Left renal cortex interstitium (tissue), 4 donors: ENCODE results near the gene TMEM120B. TPM values are rescaled to one million over a fixed set of nuclear protein-coding genes. Genes with fewer than 3 reads are reported as not detected.
"Not testable (repeated sequence)": the region's sequence is repeated elsewhere in the genome, so short reads cannot be mapped to it uniquely, and the experiment has no call there.

Experiments
- DNase-seq, 4 donors: peaks; one replicate each; pipeline ENCODE4 v3.0.0-alpha.2; 2013; ENCODE audit warnings: low read depth in 4 of 4, low spot score in 2 of 4, missing footprints in 1 of 4
- polyA plus RNA-seq, 4 donors: library from polyadenylated mRNA; unstranded; fragments of 120-200 nt; gene quantifications; one replicate each; pipeline ENCODE4 v1.2.1, GENCODE V29; 2013; ENCODE audit not compliant: insufficient read length in 4 of 4

TMEM120B gene
- polyA plus RNA-seq: 10 to 100 TPM in 3 of 4 donors, 1 to 10 TPM in 1; 7.2 to 16.7 (median 12.7) TPM

- peak in 2 of 4 donors; percentile 43 to 51 for DNase-seq
Observed at GRCh38 chr12:121712461-121713256, at the start of gene TMEM120B. Gene TMEM120B, plus strand, starts transcription at chr12:121712752. Its CDS starts 144 bp downstream, at chr12:121712896.

- DNase-seq: no peak
Observed at GRCh38 chr12:121663610-121663929, 49.0 kb upstream of the TMEM120B start.

GRCh38 chr12:121666829-121667228 is 45.7 kb upstream of the TMEM120B start:
- DNase-seq: not testable (repeated sequence)

- no peak for DNase-seq
Observed at GRCh38 chr12:121668750-121669520, 43.6 kb upstream of the TMEM120B start.

- no peak for DNase-seq
Observed at GRCh38 chr12:121669521-121669900, 43.0 kb upstream of the TMEM120B start, which contains the start of gene MORN3. Gene MORN3, minus strand, starts transcription at chr12:121669654. Its CDS starts 171 bp downstream, at chr12:121669483.

- DNase-seq: no peak
Observed at GRCh38 chr12:121673013-121673511, 39.5 kb upstream of the TMEM120B start.

GRCh38 chr12:121676190-121676589 is 36.4 kb upstream of the TMEM120B start:
- DNase-seq: no peak

GRCh38 chr12:121678305-121678704 is 34.2 kb upstream of the TMEM120B start:
- DNase-seq: no peak

GRCh38 chr12:121678716-121679300 is 33.7 kb upstream of the TMEM120B start:
- DNase-seq: no peak

- not testable (repeated sequence) for DNase-seq
Observed at GRCh38 chr12:121679661-121680197, 32.8 kb upstream of the TMEM120B start.

GRCh38 chr12:121688966-121689365 is 23.6 kb upstream of the TMEM120B start:
- DNase-seq: no peak

- no peak for DNase-seq
Observed at GRCh38 chr12:121689430-121689829, 23.1 kb upstream of the TMEM120B start.

- not testable (repeated sequence) for DNase-seq
Observed at GRCh38 chr12:121692744-121693143, 19.8 kb upstream of the TMEM120B start.

GRCh38 chr12:121693155-121693687 is 19.3 kb upstream of the TMEM120B start:
- no peak for DNase-seq

- no peak for DNase-seq
Observed at GRCh38 chr12:121697093-121697698, 15.4 kb upstream of the TMEM120B start.

GRCh38 chr12:121697861-121698260 is 14.7 kb upstream of the TMEM120B start:
- DNase-seq: not testable (repeated sequence)

GRCh38 chr12:121701667-121702277 is 10.8 kb upstream of the TMEM120B start:
- DNase-seq: no peak

GRCh38 chr12:121702944-121703343 is 9.6 kb upstream of the TMEM120B start:
- DNase-seq: no peak

- DNase-seq: no peak
Observed at GRCh38 chr12:121705514-121705913, 7.0 kb upstream of the TMEM120B start.
